ENCODE results near the gene PGD. TPM values are rescaled to one million over a fixed set of nuclear protein-coding genes. Genes with fewer than 3 reads are reported as not detected.

PGD gene
- total RNA-seq, 4 donors from 2014 or later = 396 to 1,138 (median 704) TPM

GRCh38 chr1:10379676-10380075 is 19.2 kb upstream of the PGD start:
- DNase-seq = no peak
- intact Hi-C loops (cut with DNase I) = no loop called here
- H3K4me1 ChIP-seq = peaks cover 18 to 55% (median 18%) of the 10 kb centered on the region in 3 donors

DNA sequence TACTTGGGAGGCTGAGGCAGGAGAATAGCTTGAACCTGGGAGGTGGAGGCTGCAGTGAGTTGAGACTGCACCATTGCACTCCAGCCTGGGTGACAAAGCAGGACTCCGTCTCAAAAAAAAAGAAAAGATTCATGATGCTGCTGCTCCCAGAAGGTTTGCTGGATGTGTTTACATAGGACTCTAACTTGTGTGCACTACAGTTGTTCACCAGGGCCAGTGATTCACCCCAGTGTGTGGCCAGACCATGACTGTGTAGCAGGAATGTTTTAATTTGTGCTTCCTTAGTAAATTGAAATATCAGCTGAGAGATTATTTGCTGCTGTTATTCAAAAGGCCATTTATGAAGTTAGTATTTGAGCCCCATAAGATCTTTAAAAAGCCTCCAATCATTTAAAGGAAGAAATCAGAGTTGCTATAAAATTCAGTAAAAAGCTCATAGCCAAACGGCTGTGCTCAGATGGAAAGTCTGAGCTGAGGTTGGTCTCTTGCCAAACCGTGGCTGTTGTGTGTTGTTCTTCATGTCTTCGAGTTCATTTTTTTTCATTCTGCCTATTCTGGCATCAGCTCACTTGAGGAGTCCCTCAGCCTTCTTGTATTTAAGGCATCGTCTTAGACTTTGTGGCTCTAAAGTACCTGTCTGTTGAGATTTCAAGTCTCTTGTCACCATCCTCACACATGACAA is 18.1 kb upstream of the PGD start:
- TF ChIP-seq POLR2A (IDR thresholded peaks at IDR 0.05) (no peak), CTCF (IDR thresholded peaks at IDR 0.05) (no peak)
- Histone ChIP-seq H3K4me1 (peaks cover 18 to 65% (median 19%) of the 10 kb centered on the region in 3 donors), H3K36me3 (peaks cover 0 to 25% (median 0%) of the 10 kb centered on the region in 3 donors), H3K27me3 (no peaks in the 10 kb centered on the region), H3K9me3 (no peaks in the 10 kb centered on the region), H3K4me3 (no peak overlapping the region), H3K27ac (peak overlapping the region in 3 of 4 donors; percentile 81 to 90 (median 84))
- intact Hi-C loops (cut with DNase I) = no loop called here
- DNase-seq = no peak
- 41 to 54% methylated on average over 5 of the region's 5 CpGs for WGBS, 2 donors

More at GRCh38 chr1:10379676-10380075, 19.2 kb upstream of the PGD start:
- Histone ChIP-seq H3K9me3 (no peaks in the 10 kb centered on the region), H3K4me3 (no peak overlapping the region), H3K27ac (peak overlapping the region in 3 of 4 donors; percentile 81 to 90 (median 84)), H3K27me3 (no peaks in the 10 kb centered on the region), H3K36me3 (peaks cover 0 to 35% (median 7%) of the 10 kb centered on the region in 3 donors)
- TF ChIP-seq POLR2A (IDR thresholded peaks at IDR 0.05) = no peak
- no peak for TF ChIP-seq CTCF (IDR thresholded peaks at IDR 0.05)
- 88 to 91% methylated on average over 4 to 6 of the region's 6 CpGs for WGBS, 2 donors

GRCh38 chr1:10383630-10384029 is 15.2 kb upstream of the PGD start:
- peaks cover 0 to 7% (median 0%) of the 10 kb centered on the region in 3 donors for H3K36me3 ChIP-seq
- no peaks in the 10 kb centered on the region for H3K9me3 ChIP-seq
- WGBS, 2 donors = 96 to 100% methylated on average over 2 to 4 of the region's 4 CpGs
- intact Hi-C loops (cut with DNase I) = no loop called here
- TF ChIP-seq POLR2A (IDR thresholded peaks at IDR 0.05) (no peak), CTCF (IDR thresholded peaks at IDR 0.05) (no peak)
- no peaks in the 10 kb centered on the region for H3K27me3 ChIP-seq
- H3K4me1 ChIP-seq = peaks cover 16 to 81% (median 34%) of the 10 kb centered on the region in 3 donors
- no peak for DNase-seq
- no peak overlapping the region for H3K4me3 ChIP-seq
- peak overlapping the region in 3 of 4 donors; percentile 23 to 90 (median 88) for H3K27ac ChIP-seq

DNA sequence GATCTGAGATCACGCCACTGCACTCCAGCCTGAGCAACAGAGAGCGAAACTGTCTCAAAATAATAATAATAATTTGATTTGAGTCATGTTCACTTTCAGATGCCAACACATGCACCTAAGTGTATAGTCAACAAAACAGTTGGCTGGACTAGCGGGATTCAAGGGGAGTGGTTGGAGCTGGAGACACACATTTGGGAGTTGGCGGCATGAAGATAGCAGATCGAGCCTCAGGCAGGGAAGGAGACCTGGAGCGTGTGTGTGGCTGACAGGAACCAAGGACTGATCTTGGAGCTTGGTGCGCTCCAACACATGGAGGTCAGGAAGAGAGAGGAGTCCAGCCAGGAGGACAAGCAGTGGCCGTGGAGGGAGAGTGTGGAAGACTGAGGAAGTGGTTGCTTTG is 14.6 kb upstream of the PGD start:
- no peak for DNase-seq
- 72 to 91% methylated on average over 8 of the region's 8 CpGs for WGBS, 2 donors
- no peak for TF ChIP-seq CTCF (IDR thresholded peaks at IDR 0.05)
- no peak for TF ChIP-seq POLR2A (IDR thresholded peaks at IDR 0.05)
- Histone ChIP-seq H3K4me3 (no peak overlapping the region), H3K27me3 (no peaks in the 10 kb centered on the region), H3K27ac (peak overlapping the region in 2 of 4 donors; percentile 88 to 90), H3K9me3 (no peaks in the 10 kb centered on the region), H3K36me3 (peaks cover 0 to 7% (median 0%) of the 10 kb centered on the region in 3 donors), H3K4me1 (peaks cover 19 to 81% (median 39%) of the 10 kb centered on the region in 3 donors)
- intact Hi-C loops (cut with DNase I) = no loop called here
